Upper lobe of left lung (tissue), 6 donors: ENCODE data around the gene SLC26A11. TPM values are rescaled to one million over a fixed set of nuclear protein-coding genes. Genes with fewer than 3 reads are reported as not detected.

Experiments used
- ATAC-seq, 2 donors: fragments of 200-7000 bp; cut with Tn5 transposase; one replicate each; pipeline ENCODE4 v1.9.1; 2022; ENCODE audit warnings: mild to moderate bottlenecking in 2 of 2, moderate library complexity in 2 of 2; ENCODE audit not compliant: low FRiP score in 2 of 2
- DNase-seq, 2 donors: peaks; one replicate each; pipeline ENCODE4 v3.0.0-alpha.2; 2019 to 2020
- H3K27ac ChIP-seq, 4 donors: fragments of 200-600 bp; sonication (generic); one replicate each; pipeline ENCODE4 v1.5.1; 2016 to 2019
- H3K27me3 ChIP-seq, 4 donors: fragments of 200-600 bp; sonication (generic); one replicate each; pipeline ENCODE4 v1.5.1; 2017 to 2019
- H3K36me3 ChIP-seq, 4 donors: fragments of 200-600 bp; sonication (generic); one replicate each; pipeline ENCODE4 v1.5.1; 2016 to 2019
- H3K4me1 ChIP-seq, 4 donors: fragments of 200-600 bp; sonication (generic); one replicate each; pipeline ENCODE4 v1.5.1; 2018 to 2019
- H3K4me3 ChIP-seq, 4 donors: fragments of 200-600 bp; sonication (generic); one replicate each; pipeline ENCODE4 v1.5.1; 2017 to 2019; ENCODE audit warnings: mild to moderate bottlenecking in 2 of 4, moderate library complexity in 1 of 4
- H3K9me3 ChIP-seq, 4 donors: fragments of 200-600 bp; sonication (generic); one replicate each; pipeline ENCODE4 v1.5.1; 2018 to 2019
- CTCF ChIP-seq, 6 experiments: fragments of 450-650 bp in 4 of 6; fragments of 200-600 bp in 2 of 6; sonication (generic) in 2 of 6; IDR thresholded peaks; one replicate each; pipeline ENCODE4 v1.5.1; 2016 to 2019; ENCODE audit warnings: antibody characterized with exemption in 6 of 6
- EP300 ChIP-seq, 4 donors: sonication (generic); formaldehyde crosslinking; IDR thresholded peaks; one replicate each; pipeline ENCODE4 v1.5.1; 2017; ENCODE audit warnings: antibody characterized with exemption in 4 of 4, control low read depth in 2 of 4
- POLR2A ChIP-seq, 4 donors: fragments of 450-650 bp; IDR thresholded peaks; one replicate each; pipeline ENCODE4 v1.5.1; 2016 to 2017; ENCODE audit warnings: antibody characterized with exemption in 4 of 4, mild to moderate bottlenecking in 2 of 4
- POLR2AphosphoS5 ChIP-seq, 2 donors: sonication (generic); formaldehyde crosslinking; IDR thresholded peaks; one replicate each; pipeline ENCODE4 v1.5.1; 2017; ENCODE audit warnings: antibody characterized with exemption in 2 of 2
- WGBS, 2 donors: methylation state at CpG; one replicate each; pipeline ENCODE4 v1.1.5; 2017 to 2018; 5-methylcytosine and 5-hydroxymethylcytosine counted together
- total RNA-seq, 6 donors: library from RNA; depleted of rRNA in 4 of 6; stranded (reverse); fragments of >200 nt in 4 of 6; gene quantifications; one replicate each; pipeline versions ENCODE4 v1.1.0 to v1.2.1, GENCODE V29; 2016 to 2021
- donor health status: DM: no; HTN: no; CAD: no; lungs with moderate emphysema.
- donor health status: DM: no; HTN: yes; CAD: no; lungs with severe emphysema.

Gene SLC26A11
- total RNA-seq, 6 donors from 2014 or later: 14.8 to 162 (median 43.1) TPM

DNA sequence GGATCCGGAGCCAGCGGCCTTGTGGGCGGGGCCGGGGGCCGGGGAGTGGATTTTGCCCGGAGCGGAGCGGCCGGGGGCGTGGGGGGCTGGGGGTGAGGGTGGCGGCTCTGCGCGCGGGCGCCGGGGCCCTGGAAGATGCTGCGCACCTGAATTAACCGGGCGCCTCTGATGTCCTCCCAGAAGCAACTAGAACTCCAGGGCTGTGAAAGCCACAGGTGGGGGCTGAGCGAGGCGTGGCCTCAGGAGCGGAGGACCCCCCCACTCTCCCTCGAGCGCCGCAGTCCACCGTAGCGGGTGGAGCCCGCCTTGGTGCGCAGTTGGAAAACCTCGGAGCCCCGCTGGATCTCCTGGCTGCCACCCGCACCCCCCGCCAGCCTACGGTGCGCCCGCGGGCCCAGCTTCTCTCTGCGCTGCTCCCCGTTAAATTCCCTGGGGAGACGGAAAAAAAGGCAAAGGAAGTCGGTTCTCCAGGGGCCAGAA lies 549 bp downstream of the SLC26A11 start:
- WGBS, 2 donors: 0 to 20% methylated on average over 2 to 22 of the region's 41 CpGs
- Histone ChIP-seq H3K4me1 (peaks cover 17 to 41% (median 28%) of the 10 kb centered on the region in 4 donors), H3K27ac (peak overlapping the region; percentile 87 to 94 (median 92)), H3K27me3 (no peaks in the 10 kb centered on the region), H3K36me3 (peaks cover 0 to 34% (median 10%) of the 10 kb centered on the region in 4 donors), H3K4me3 (peak overlapping the region; percentile 69 to 93 (median 81)), H3K9me3 (no peaks in the 10 kb centered on the region)
- DNase-seq: peak in 1 of 2 donors; percentile 90
- ATAC-seq: peak in 1 of 2 donors; percentile 38
- TF ChIP-seq CTCF (IDR thresholded peaks at IDR 0.05) (no peak), POLR2AphosphoS5 (IDR thresholded peaks at IDR 0.05) (no peak), POLR2A (IDR thresholded peaks at IDR 0.05) (no peak), EP300 (IDR thresholded peaks at IDR 0.05) (no peak)

- peaks cover 17 to 41% (median 28%) of the 10 kb centered on the region in 4 donors for H3K4me1 ChIP-seq
- H3K36me3 ChIP-seq: peaks cover 0 to 28% (median 9%) of the 10 kb centered on the region in 4 donors
- peak overlapping the region; percentile 69 to 93 (median 81) for H3K4me3 ChIP-seq
- peak overlapping the region in 2 of 4 donors; percentile 91 to 93 for H3K27ac ChIP-seq
- DNase-seq: peak in 1 of 2 donors; percentile 74
- ATAC-seq: no peak
- WGBS, 2 donors: 79 to 88% methylated on average over 10 to 23 of the region's 29 CpGs
- no peak for TF ChIP-seq CTCF (IDR thresholded peaks at IDR 0.05)
- no peak for TF ChIP-seq POLR2A (IDR thresholded peaks at IDR 0.05)
- TF ChIP-seq EP300 (IDR thresholded peaks at IDR 0.05): no peak
- no peak for TF ChIP-seq POLR2AphosphoS5 (IDR thresholded peaks at IDR 0.05)
- no peaks in the 10 kb centered on the region for H3K9me3 ChIP-seq
- no peaks in the 10 kb centered on the region for H3K27me3 ChIP-seq
Measured at GRCh38 chr17:80221351-80222105, 1.3 kb downstream of the SLC26A11 start.

- ATAC-seq (no peak), DNase-seq (no peak)
- Histone ChIP-seq H3K9me3 (no peaks in the 10 kb centered on the region), H3K27me3 (no peaks in the 10 kb centered on the region), H3K36me3 (peaks cover 0 to 22% (median 10%) of the 10 kb centered on the region in 4 donors), H3K4me3 (no peak overlapping the region), H3K27ac (no peak overlapping the region), H3K4me1 (peaks cover 17 to 41% (median 28%) of the 10 kb centered on the region in 4 donors)
- WGBS, 2 donors: 90 to 92% methylated on average over 11 to 18 of the region's 18 CpGs
- TF ChIP-seq POLR2AphosphoS5 (IDR thresholded peaks at IDR 0.05) (no peak), POLR2A (IDR thresholded peaks at IDR 0.05) (no peak)
Measured at GRCh38 chr17:80222376-80223141, 2.3 kb downstream of the SLC26A11 start.

DNA sequence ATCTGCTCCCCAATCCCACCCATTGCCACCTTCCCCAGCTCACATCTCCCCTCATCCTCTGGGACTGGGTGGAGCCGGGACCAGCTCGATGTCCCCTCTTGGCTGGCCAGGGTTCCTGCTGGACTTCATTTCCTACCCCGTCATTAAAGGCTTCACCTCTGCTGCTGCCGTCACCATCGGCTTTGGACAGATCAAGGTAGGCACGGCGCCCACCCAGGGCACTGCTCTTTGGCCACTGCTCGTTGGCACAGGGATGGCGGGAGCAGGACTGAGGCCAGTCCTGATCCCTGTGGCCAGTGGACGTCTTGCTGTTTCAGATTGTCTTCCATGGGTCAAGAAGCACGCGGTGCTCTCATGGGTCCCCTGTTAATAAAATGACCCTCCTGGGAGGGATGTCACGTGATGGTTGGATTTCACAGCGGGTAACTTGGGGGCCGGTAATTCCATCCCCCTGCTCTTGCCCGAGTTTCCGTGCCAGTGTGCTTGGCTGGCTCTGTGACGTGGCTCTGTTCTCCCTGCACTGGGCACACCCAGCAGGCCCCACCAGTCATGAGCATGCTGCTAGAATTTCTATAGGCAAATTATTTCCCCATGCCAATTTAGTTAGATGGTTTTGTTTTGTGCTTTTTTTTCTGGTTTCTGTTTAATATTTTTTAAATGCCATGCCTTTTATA lies 3.1 kb downstream of the SLC26A11 start:
- no peaks in the 10 kb centered on the region for H3K9me3 ChIP-seq
- no peak overlapping the region for H3K4me3 ChIP-seq
- peaks cover 17 to 37% (median 26%) of the 10 kb centered on the region in 4 donors for H3K4me1 ChIP-seq
- ATAC-seq (no peak), DNase-seq (no peak)
- H3K36me3 ChIP-seq: peaks cover 0 to 23% (median 10%) of the 10 kb centered on the region in 4 donors
- no peak for TF ChIP-seq POLR2A (IDR thresholded peaks at IDR 0.05)
- no peak for TF ChIP-seq POLR2AphosphoS5 (IDR thresholded peaks at IDR 0.05)
- TF ChIP-seq CTCF (IDR thresholded peaks at IDR 0.05): no peak
- no peak for TF ChIP-seq EP300 (IDR thresholded peaks at IDR 0.05)
- H3K27me3 ChIP-seq: no peaks in the 10 kb centered on the region
- H3K27ac ChIP-seq: no peak overlapping the region
- WGBS, 2 donors: 93 to 96% methylated on average over 16 to 18 of the region's 18 CpGs
